NCI-H1105 treated with DMSO at 0.1 percent for 48 hours (cell line): ENCODE data around the gene NTN3.

Experiments used
- DNase-seq: peaks from one replicate; lab custom pipeline; 2025; lab: John Stamatoyannopoulos, UW

Gene NTN3

GRCh38 chr16:2466667-2467527 is 4.2 kb upstream of the NTN3 start:
- no peak for DNase-seq

- DNase-seq: peak; percentile 79
Measured at GRCh38 chr16:2467528-2468232, 3.4 kb upstream of the NTN3 start.

GRCh38 chr16:2468233-2468724 is 2.8 kb upstream of the NTN3 start:
- DNase-seq: peak; percentile 88

GRCh38 chr16:2468725-2469398 is 2.2 kb upstream of the NTN3 start:
- peak; percentile 88 for DNase-seq

- no peak for DNase-seq
Measured at GRCh38 chr16:2469399-2470233, 1.5 kb upstream of the NTN3 start.

GRCh38 chr16:2470234-2470601 is 879 bp upstream of the NTN3 start:
- no peak for DNase-seq

GRCh38 chr16:2470603-2471015 is 488 bp upstream of the NTN3 start:
- DNase-seq: no peak

- no peak for DNase-seq
Measured at GRCh38 chr16:2471653-2472487, 773 bp downstream of the NTN3 start.

- no peak for DNase-seq
Measured at GRCh38 chr16:2472488-2472864, 1.4 kb downstream of the NTN3 start.

- no peak for DNase-seq
Measured at GRCh38 chr16:2472885-2473445, 1.9 kb downstream of the NTN3 start.

- no peak for DNase-seq
Measured at GRCh38 chr16:2473446-2473926, 2.4 kb downstream of the NTN3 start.

- DNase-seq: peak; percentile 7
Measured at GRCh38 chr16:2473999-2474876, 3.1 kb downstream of the NTN3 start.

- peak; percentile 49 for DNase-seq
Measured at GRCh38 chr16:2474877-2475412, 3.8 kb downstream of the NTN3 start, which contains the start of gene TBC1D24. Gene TBC1D24 (plus strand): TSS chr16:2475127. CDS start chr16:2496149, 21,022 bp downstream.

GRCh38 chr16:2475413-2476344 is 4.6 kb downstream of the NTN3 start:
- DNase-seq: no peak

- DNase-seq: no peak
Measured at GRCh38 chr16:2476345-2476720, 5.2 kb downstream of the NTN3 start.

- no peak for DNase-seq
Measured at GRCh38 chr16:2476741-2477140, 5.6 kb downstream of the NTN3 start.

GRCh38 chr16:2477327-2477726 is 6.2 kb downstream of the NTN3 start:
- no peak for DNase-seq

GRCh38 chr16:2478279-2478678 is 7.2 kb downstream of the NTN3 start:
- DNase-seq: no peak
